Fibroblast of pulmonary artery (primary cell): ENCODE measurements around the gene MEAK7.

ENCODE experiments used
- DNase-seq: peaks from one replicate; pipeline ENCODE4 v3.0.0-alpha.2; 2010; ENCODE audit warnings: low read depth
- H3K4me3 ChIP-seq: replicated peaks from 2 replicates; pipeline ENCODE4 v1.5.1; 2011; ENCODE audit warnings: low read depth, mild to moderate bottlenecking, control low read depth, low read length, moderate library complexity
- CTCF ChIP-seq: IDR thresholded peaks from 2 replicates; pipeline ENCODE4 v1.5.1; 2011; ENCODE audit warnings: mild to moderate bottlenecking, control low read depth, low read length, inconsistent platforms; ENCODE audit errors: missing control alignments

MEAK7 gene

GRCh38 chr16:84540194-84540593, 35.7 kb upstream of the MEAK7 start:
- H3K4me3 ChIP-seq: no peak overlapping the region
- TF ChIP-seq CTCF: no peak
- DNase-seq: no peak

- H3K4me3 ChIP-seq: no peak overlapping the region
- no peak for DNase-seq
- TF ChIP-seq CTCF: no peak
Measured at GRCh38 chr16:84538222-84538840, 33.9 kb upstream of the MEAK7 start.

- DNase-seq: no peak
- no peak overlapping the region for H3K4me3 ChIP-seq
- TF ChIP-seq CTCF: no peak
Measured at GRCh38 chr16:84537491-84538151, 33.2 kb upstream of the MEAK7 start.

- DNase-seq: no peak
- no peak overlapping the region for H3K4me3 ChIP-seq
- no peak for TF ChIP-seq CTCF
Measured at GRCh38 chr16:84535851-84536250, 31.4 kb upstream of the MEAK7 start.

GRCh38 chr16:84535408-84535807, 30.9 kb upstream of the MEAK7 start:
- TF ChIP-seq CTCF: no peak

GRCh38 chr16:84534815-84535214, 30.4 kb upstream of the MEAK7 start:
- no peak for DNase-seq
- no peak for TF ChIP-seq CTCF
- H3K4me3 ChIP-seq: no peak overlapping the region

More at GRCh38 chr16:84535408-84535807, 30.9 kb upstream of the MEAK7 start:
- DNase-seq: no peak
- H3K4me3 ChIP-seq: no peak overlapping the region
